RPMI8226 (cell line): ENCODE results near the gene ASB15.

Experiments
- DNase-seq: peaks from one replicate; pipeline ENCODE4 v3.0.0-alpha.2; 2015

Gene ASB15

DNA sequence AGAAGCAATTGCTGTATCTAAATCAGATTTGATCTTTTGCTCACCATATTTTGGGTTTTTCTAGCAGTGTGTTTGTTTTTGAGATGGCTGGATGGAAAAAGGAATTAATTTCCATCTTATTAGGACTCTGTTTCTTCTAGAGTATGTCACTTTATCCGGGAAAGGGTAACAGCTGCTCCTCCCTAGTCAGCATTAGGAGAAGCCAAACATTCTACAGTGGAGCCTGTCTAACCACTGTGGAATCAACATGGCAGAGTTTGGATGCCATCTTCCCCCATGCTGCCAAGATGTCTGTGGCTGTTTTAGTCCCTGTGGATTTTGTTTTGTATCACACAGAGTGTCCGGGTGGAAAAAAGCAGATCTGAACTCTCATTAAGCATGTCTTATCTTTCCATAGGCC lies 38.0 kb downstream of the ASB15 start:
- DNase-seq = no peak

DNA sequence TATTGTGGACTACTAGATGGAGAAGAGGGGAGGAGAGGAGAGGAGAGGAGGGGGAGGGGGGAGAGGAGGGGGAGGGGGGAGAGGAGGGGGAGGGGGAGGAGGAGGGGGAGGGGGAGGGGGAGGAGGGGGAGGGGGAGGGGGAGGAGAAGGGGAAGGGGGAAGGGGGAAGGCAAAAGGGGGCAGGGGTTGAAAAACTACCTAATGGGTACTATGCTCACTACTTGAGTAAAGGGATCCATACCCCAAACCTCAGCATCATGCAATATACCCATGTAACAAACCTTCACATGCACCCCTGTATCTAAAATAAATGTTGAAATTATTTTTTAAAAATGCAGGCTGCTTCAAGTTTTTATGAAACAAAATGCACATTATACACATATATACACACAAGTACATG lies 39.0 kb downstream of the ASB15 start:
- DNase-seq = no peak

DNA sequence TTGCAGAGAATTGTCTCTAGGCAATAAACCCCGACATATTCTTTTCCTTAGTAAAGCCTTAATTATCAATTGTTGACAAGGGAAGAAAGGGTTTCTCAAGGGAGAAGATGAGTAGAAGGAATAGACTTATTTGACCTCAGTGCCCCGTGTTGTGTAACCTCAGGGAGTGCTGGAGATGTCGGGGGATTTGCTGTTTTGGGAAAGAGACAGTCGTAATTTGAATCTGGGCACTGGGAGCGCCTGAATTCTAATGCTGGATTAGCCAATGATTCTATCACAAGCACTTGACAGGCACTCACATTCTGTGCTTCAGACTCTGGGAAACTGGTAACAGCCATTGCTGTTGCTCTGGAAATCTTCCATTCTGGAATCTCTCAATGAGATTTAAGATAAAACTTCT lies 40.3 kb downstream of the ASB15 start:
- no peak for DNase-seq

DNA sequence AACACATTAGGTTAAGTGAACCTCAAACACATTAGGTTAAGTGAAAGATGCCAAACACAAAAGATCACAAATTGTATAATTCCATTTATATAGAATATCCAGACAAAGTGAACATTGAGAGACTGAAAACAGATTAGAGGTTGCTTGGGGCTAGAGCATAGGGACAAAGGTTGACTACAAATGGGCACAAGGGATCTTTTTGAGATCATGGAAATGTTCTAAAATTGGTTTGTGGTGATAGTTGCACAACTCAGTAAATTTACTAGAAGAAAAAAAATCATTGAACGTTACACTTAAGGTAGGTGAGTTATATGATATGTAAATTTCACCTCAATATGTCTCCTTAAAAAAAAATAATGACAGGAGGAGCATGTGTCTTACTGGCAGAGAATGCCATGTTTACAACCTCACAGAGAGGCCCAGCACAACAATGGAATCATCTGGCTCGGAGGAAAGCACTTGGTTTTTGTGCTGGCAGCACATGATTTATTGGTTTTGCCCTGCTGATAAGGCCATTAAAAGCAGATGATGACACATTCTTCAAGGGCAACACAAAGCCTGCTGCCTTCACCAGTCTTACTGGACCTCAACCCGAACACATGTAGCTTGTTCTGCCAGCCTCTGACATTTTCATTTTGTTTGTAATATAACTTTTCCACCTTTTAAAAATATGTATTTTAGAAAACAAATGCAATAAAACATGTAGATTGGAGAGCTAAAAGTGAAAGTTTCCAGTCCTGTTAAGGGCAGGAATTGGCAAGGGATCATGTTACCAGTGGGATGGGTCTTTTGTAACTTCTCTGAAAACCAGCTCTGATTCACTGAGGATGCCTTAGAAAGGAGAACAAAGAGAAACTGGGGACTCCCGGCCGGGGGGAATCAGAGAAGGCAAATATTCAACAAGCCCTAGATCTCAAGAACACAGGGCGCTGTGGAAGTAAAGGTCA lies 42.1 kb downstream of the ASB15 start:
- DNase-seq = no peak

DNA sequence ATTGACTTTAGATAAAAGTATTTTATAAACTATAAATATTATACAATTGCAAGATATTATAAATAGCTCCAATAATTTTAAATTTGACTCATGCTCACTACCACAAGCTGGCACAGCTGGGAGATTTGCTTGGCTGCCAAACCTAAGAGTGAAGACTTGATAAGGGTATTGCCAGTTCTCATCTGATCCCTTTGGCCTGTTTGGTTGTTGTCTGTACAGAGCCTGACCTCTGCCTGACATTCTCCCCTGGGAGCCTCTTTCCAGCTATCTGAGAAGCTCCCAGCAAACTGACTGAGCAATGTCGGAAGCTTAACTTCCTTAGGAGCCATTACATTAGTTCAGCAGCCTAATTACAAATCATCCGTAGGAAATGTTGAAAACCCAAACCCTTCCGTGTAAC lies 43.9 kb downstream of the ASB15 start:
- DNase-seq = no peak

DNA sequence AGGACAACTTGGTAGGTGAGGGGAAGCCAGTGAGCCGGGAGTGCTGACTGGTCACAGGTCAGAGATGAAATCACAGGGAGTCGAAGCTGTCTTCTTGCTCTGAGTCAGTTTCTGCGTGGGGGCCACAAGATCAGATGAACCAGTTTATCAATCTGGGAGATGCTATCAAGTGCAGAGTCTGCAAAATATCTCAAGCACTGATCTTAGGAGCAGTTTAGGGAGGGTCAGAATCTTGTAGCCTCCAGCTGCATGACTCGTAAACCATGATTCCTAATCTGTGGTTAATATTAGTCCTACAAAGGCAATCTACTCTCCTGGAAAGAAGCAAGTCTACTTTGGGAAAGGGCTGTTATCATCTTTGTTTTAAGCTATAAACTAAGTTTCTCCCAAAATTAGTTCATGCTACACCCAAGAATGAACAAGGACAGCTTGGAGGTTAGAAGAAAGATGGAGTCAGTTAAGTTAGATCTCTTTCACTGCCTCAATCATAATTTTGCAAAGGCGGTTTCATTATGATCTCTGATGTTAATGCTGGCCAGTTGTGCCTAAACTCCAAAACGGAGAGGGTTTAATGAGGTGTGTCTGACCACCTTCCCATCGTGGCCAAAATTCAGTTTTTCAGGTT lies 45.6 kb downstream of the ASB15 start:
- DNase-seq = no peak

DNA sequence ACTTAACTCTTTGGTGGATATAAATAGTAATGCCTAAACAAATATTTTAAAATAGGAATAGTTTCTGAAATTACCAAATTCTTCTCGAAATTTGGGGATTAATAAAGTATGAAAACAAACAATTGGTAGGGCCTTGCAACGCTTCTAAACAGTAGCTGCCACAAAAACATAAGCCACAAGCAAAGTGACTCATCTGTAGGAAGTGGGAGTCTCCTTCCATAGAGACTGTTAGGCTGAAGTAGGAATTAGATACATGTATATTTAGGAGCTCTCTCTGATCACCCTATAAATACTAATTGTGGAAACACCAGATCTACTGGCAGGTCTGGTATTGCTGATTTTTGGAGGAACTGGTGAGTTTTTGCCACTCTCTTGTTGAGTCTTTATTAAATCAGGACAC lies 48.3 kb downstream of the ASB15 start:
- no peak for DNase-seq

DNA sequence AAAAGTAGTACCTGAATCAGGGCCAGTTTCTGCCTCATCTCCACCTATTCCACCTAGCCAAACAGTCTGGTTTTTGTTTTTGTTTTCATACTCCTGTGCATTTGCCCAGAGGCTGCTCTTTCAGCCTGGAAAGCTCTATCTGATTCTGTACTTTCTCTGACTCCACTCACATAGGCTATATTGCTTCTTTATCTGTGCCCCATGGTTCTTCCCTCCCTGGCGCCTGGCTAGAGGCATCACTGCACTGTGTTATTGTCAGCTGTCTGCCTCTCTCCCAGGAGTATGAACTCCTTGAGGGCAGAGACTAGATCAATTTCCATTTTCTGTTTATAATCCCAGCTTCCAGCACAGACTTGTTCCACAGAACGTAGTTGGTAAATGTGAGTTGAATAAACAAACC lies 49.0 kb downstream of the ASB15 start:
- DNase-seq = no peak

DNA sequence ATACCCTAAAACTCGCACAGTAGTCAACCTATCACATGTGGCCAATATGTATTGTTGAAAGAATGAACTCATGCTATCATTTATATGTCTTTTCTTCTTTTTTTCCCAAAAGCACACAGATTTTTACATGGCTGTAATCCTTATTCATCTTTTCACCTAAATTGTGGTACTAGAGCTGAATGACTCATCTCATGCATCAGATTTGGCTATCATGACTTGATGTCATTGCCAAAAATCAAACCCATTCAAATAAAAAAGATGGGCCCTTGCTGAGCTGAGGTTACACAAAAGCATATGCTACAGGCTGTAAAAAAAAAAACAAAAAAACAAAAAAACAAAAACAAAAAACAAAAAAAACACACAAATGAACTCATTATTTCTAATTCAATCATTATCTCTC lies 50.8 kb downstream of the ASB15 start:
- no peak for DNase-seq

DNA sequence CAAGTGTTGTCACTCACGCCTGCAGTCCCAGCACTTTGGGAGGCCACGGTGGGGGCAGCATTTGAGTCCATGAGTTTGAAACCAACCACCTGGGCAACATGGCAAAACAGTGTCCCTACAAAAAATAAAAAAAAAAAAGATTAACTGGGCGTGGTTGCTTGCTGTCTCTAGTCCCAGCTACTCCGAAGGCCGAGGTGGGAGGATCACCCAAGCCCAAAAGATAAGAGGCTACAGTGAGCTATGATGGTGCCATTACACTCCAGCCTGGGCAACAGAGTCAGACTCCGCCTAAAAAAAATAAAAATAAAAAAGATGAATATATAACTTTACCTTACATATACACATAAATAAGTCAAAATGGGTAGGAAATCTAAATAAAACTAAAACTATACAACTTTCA lies 51.5 kb downstream of the ASB15 start:
- DNase-seq = no peak

DNA sequence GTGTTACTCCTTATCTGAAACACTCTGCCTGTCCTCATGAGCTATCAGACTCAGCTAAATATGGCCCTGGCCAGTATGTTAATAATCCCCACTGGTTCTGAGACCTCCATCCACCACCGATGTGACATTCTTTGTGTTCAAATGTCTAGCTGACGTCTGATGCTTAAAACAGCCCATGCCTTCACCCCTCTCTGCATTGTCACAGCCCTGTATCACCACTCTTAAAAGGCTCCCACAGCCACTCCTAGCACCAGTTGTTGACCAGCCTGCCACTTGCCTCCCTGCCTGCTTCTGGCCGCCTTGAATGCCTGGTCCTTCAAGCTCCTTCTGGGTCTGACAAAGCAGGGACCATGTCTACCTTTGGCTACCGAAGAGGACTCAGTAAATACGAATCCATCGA lies 54.0 kb downstream of the ASB15 start, which contains the start of gene LMOD2:
Gene LMOD2, plus strand, starts transcription at position 253 of the 400 bp plus-strand sequence. Its CDS starts 98 bp downstream, at position 351.
- DNase-seq = no peak

DNA sequence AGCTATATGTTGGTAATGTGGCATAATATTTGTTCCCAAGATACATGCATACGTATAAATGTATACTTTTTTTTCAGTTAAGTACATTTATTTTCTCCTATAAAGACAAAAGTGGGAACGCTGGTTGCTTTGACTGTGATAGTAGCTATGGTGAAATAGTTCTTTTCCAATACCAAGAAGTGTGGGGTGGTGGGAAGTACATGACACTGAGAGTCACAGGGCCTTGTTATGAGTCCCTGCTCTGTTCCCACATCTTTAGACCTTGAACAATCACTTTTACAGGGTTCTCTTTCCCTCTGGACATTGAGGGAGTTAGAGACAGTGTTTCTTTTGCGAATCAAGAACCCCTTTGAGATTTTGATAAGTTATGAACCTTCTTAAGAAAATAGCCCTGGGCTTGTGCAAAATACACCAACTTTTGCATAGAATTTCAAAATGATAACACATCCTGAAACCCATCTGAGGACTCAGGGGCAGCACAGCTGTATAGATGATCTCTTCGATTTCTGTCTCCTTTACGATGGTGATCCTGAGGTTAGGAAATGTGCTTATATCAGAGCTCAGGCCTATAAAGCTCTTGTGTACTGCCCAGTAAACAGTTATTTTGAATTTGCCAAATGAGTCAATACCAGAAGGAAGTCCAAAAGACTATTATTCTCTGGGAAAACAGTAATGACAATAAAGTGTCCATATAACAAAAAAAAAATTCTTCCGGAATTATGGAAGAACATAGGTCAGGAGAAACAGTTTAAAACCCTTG lies 55.1 kb downstream of the ASB15 start:
- DNase-seq = no peak

DNA sequence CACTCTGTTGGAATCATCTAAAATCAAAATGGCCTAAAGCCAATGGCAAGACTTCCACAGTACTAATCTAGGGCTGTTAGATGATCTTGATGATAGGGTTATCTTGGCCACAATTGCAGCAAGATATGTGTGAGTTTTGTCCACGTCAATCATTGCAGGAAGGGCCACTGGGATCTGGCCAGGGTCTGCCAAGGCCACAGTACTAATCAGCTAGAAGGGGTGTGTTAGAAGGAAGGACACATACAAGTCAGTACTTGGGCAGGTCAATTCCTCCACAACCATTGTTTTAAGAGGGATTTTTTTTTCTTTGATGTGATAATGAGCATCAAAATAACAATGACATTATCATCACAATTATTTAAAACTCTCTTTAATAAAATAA lies 55.7 kb downstream of the ASB15 start:
- DNase-seq = no peak

DNA sequence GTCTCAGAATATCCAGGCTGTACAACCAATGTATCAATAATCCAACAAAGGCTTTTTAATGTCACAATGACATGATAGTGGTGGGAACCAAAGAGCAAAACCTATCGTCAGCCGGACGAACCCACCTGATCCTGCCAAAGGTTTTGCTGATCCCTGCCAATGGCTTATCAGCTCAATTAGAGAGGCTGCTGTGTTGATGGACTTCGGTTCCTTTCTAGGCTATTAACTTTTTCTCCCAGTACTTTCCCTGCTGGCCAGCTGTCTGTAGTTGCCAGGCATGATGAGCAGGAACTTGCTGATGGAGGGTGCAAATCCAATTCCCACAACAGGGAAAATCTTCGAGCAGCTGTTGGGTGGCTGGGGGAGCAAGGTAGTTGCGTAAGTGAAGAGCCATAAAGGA lies 56.4 kb downstream of the ASB15 start:
- DNase-seq = no peak

DNA sequence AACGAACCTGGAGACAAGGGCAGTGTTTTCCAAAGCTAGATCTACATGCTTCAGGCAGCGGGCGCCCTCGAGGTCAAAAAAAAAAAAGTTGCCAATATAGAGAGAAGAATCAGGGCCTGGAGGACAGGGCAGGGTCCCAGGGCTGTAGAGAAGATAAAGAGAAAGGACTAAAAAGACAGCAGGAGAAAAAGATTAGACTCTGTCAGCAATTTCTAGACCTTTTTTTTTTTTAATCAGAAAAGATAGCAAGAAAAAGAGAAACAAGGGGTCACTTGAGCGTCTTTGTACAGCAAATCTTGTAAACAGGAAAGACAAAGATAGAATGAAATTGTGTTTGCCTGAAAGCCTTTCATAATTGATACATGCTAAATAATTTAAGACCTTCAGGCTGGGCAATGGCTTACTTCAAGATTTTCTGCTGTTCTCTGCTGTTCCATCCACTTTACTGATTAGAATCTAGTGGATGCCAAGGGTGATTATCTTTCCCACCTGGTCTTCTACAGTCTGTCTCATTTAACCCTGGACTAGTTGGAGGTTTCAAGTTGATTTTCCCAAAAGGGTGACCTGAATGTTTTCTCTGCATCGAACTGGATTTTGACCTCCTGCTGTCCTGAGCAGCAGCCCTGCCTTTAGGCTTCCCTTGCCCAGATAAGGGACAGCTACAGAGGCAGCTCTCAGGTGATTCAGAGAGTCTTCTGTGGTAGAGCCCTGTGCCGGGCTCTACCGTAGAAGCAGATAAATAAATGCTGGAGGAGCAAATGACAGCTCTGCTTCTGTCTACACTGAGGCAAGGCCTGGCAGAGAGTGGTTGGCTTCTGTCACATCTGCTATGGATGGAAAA lies 59.1 kb downstream of the ASB15 start:
- no peak for DNase-seq

DNA sequence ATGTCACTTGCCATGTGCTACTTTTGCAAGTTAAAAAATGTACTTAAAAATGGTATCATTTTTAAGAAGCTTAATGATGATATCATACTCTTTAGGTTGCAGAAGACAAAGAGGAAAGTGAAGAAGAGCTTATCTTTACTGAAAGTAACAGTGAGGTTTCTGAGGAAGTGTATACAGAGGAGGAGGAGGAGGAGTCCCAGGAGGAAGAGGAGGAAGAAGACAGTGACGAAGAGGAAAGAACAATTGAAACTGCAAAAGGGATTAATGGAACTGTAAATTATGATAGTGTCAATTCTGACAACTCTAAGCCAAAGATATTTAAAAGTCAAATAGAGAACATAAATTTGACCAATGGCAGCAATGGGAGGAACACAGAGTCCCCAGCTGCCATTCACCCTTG lies 60.1 kb downstream of the ASB15 start:
- no peak for DNase-seq

DNA sequence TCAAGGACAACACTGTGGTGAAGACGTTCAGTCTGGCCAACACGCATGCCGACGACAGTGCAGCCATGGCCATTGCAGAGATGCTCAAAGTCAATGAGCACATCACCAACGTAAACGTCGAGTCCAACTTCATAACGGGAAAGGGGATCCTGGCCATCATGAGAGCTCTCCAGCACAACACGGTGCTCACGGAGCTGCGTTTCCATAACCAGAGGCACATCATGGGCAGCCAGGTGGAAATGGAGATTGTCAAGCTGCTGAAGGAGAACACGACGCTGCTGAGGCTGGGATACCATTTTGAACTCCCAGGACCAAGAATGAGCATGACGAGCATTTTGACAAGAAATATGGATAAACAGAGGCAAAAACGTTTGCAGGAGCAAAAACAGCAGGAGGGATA lies 60.7 kb downstream of the ASB15 start:
- no peak for DNase-seq

DNA sequence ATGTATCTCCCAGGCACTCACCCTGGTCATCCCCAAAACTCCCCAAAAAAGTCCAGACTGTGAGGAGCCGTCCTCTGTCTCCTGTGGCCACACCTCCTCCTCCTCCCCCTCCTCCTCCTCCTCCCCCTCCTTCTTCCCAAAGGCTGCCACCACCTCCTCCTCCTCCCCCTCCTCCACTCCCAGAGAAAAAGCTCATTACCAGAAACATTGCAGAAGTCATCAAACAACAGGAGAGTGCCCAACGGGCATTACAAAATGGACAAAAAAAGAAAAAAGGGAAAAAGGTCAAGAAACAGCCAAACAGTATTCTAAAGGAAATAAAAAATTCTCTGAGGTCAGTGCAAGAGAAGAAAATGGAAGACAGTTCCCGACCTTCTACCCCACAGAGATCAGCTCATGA lies 61.1 kb downstream of the ASB15 start:
- DNase-seq = no peak

DNA sequence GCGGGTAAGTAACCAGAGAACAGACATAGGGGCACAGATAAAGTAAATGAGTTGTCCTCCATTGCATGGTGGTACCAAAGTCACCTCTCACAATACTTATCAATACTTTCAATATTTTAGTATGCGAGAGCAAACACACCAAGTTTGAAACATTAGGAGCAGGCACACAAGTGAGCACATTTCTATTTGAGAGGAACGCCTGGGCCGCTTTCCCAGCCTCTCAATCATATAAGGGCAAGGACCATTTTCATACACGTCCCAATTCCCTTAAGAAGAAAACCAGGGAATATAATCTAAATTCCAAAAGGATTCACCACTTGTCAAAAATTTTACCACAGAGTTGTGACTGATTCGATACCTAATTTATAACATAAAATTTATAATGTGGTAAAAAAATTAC lies 61.6 kb downstream of the ASB15 start:
- no peak for DNase-seq

DNA sequence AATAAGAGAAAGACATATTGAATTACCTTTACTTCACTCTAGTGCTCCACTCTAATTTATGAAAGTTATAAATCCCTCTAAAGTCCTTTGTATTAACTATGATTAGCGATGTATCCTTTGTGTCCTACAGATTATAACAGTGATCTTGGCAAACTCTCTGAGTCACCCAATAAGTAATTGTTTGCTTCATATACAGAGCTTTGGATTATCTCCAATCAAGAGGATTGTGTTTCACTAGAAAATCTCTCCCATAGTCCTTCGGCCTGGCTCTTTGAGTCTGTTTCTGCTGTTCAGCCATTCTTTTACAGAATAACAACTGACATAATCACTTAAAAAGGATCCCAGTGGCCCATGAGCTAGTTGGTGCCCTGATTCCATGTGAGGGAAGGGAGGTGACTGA lies 63.5 kb downstream of the ASB15 start:
- no peak for DNase-seq

DNA sequence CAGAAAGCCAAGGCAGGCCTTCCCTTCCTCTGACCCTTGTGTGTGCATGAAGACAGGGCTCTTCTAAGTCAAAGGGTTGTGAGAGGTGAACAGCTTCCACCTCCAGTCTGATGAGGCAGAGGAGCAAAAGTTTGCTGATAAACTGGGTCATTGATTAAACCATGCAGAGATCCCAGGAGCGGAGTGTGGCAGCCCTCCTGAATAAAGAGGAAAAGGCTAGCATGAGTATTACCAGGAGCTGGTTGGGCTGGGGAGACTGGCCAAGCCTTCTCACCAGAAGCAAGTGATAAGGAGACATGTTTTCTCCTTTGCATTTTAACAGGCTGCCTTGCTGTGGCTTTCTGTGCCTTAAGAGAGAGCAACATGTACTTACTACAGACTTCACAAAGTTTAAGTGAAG lies 64.3 kb downstream of the ASB15 start:
- DNase-seq = no peak

DNA sequence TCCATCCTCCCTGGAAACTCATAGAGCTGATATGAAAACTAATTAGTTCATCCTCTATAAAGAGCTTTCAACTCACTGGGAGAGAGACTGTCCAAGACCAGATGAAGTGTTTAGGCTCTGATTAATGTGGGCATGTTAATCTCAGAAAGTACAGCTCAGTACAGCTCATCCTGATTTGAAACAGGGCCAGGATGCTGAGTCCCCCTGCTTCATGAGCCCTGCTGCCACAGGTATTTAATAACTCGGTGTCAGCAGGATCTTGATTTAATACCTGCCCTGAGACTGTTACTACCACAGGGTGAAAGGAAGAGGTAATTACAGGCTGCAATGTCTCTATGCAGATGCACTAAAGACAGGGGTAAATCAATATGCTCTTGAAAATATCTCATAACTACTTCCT lies 64.9 kb downstream of the ASB15 start:
- no peak for DNase-seq

DNA sequence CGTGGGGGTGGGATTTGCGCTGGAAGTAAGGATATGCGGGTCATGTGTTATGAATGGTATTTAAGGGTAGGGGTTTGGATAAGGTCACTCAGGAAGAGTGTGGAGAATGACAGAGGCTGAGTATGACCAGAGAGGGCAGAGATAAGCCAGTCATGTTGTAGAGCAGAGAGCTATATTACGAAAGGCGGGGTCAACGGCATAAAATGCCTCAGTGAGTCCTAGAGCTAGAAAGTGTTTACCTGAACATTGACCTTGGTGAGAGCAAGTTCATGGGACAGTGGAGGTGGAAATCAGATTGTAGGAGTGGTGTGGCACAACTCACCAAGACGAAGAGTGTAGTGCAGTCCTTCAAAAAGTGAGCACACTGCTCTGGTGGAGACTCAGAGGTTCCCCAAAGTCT lies 67.9 kb downstream of the ASB15 start:
- DNase-seq = no peak
